HepG2 (cell line): ENCODE results near the gene GPC6. TPM values are rescaled to one million over a fixed set of nuclear protein-coding genes. Genes with fewer than 3 reads are reported as not detected.

Experiments
- ATAC-seq: fragments of 200-7000 bp; cut with Tn5 transposase; 3 replicates; pipeline ENCODE4 v1.9.1; 2020; ENCODE audit warnings: mild to moderate bottlenecking, moderate library complexity
- BruUV-seq: library from RNA; stranded (reverse); fragments of 400-500 nt; replicated peaks from 2 replicates; lab custom pipeline; 2021; lab: Mats Ljungman, UMichigan
- CTCF ChIA-PET: fragments of 300-600 bp; formaldehyde crosslinking; extraction: SDS; loops from one replicate; lab custom pipeline; 2021; ENCODE audit warnings: low total read pairs, inconsistent platforms, low intra/inter-chr PET ratio; lab: Yijun Ruan, JAX
- POLR2A ChIA-PET: fragments of 350-600 bp; sonication (Branson Sonifier 250); formaldehyde crosslinking; loops from one replicate; lab custom pipeline; 2020; ENCODE audit warnings: antibody characterized with exemption, inconsistent platforms; lab: Yijun Ruan, JAX
- DNase-seq: peaks from one replicate; pipeline ENCODE4 v3.0.0-alpha.2; 2015; ENCODE audit warnings: low spot score
- FAIRE-seq: peaks from 3 replicates; lab custom pipeline; 2011; peaks lifted over from hg19 to GRCh38; lab: Jason Lieb, UNC
- H2AFZ ChIP-seq: one replicate; pipeline ENCODE4 v1.6.1; 2011; ENCODE audit warnings: low read length, inconsistent platforms
- H3K27ac ChIP-seq: fragments of 300-600 bp; 3 replicates; pipeline ENCODE4 v1.8.0; 2011; ENCODE audit warnings: mixed run types, mild to moderate bottlenecking, mixed read lengths, low read length, inconsistent platforms; ENCODE audit not compliant: insufficient read depth; ENCODE audit errors: extremely low read length
- H3K27me3 ChIP-seq, 2 experiments: fragments of 200-600 bp in 1 of 2; 2 replicates in 1 of 2; 3 replicates in 1 of 2; pipeline versions ENCODE4 v1.6.0 to v1.8.0; 2011; ENCODE audit warnings: low read length in 2 of 2, mild to moderate bottlenecking in 2 of 2, moderate library complexity in 2 of 2, inconsistent platforms in 1 of 2; ENCODE audit not compliant: insufficient read depth in 2 of 2, control insufficient read depth in 1 of 2
- H3K36me3 ChIP-seq, 2 experiments: fragments of 200-600 bp in 1 of 2; replicated peaks in 1 of 2; 2 replicates in 1 of 2; 3 replicates in 1 of 2; pipeline versions ENCODE4 v1.5.1 to v1.8.0; 2011; ENCODE audit warnings: low read length in 2 of 2, inconsistent platforms in 1 of 2; ENCODE audit not compliant: insufficient read depth in 2 of 2, control insufficient read depth in 1 of 2
- H3K4me1 ChIP-seq: 2 replicates; pipeline ENCODE4 v1.5.1; 2012; ENCODE audit warnings: low read length, inconsistent platforms; ENCODE audit not compliant: insufficient read depth
- H3K4me2 ChIP-seq: 2 replicates; pipeline ENCODE4 v1.6.0; 2011; ENCODE audit warnings: low read depth, low read length, inconsistent platforms
- H3K4me3 ChIP-seq, 3 experiments: fragments of 200-600 bp in 1 of 3; sonication (generic), shearing (Covaris generic) in 1 of 3; replicated peaks in 1 of 3; 2 replicates each; pipeline ENCODE4 v1.5.1; 2011 to 2016; ENCODE audit warnings: low read length in 3 of 3, inconsistent platforms in 2 of 3, low read depth in 2 of 3, mild to moderate bottlenecking in 2 of 3, control low read depth in 1 of 3, mixed read lengths in 1 of 3; ENCODE audit not compliant: insufficient read depth in 1 of 3
- H3K79me2 ChIP-seq: one replicate; pipeline ENCODE4 v1.6.1; 2011; ENCODE audit warnings: low read length, inconsistent platforms; ENCODE audit not compliant: insufficient read depth
- H3K9ac ChIP-seq: 2 replicates; pipeline ENCODE4 v1.6.0; 2011; ENCODE audit warnings: mild to moderate bottlenecking, low read depth, low read length, inconsistent platforms; ENCODE audit not compliant: insufficient read depth
- H3K9me3 ChIP-seq: 2 replicates; pipeline ENCODE4 v1.5.1; 2012; ENCODE audit warnings: mild to moderate bottlenecking, low read length
- H4K20me1 ChIP-seq: 2 replicates; pipeline ENCODE4 v1.6.0; 2011; ENCODE audit warnings: inconsistent platforms, mild to moderate bottlenecking, low read length, moderate library complexity; ENCODE audit not compliant: insufficient read depth
- ASH2L ChIP-seq: fragments of 300-600, 200-600 bp; sonication (generic); IDR thresholded peaks from 2 replicates; pipeline ENCODE4 v1.7.0; 2017; ENCODE audit warnings: low read depth, mild to moderate bottlenecking, moderate library complexity, mixed read lengths, low read length; ENCODE audit not compliant: insufficient read length
- FOXK2 ChIP-seq: fragments of 450-650 bp; IDR thresholded peaks from 2 replicates; pipeline ENCODE4 v1.6.1; 2016
- HDAC6 ChIP-seq: fragments of 200-600 bp; sonication (generic); IDR thresholded peaks from 2 replicates; pipeline ENCODE4 v1.7.0; 2017; ENCODE audit warnings: mild to moderate bottlenecking, antibody characterized with exemption, low read length, low read depth
- HMG20A ChIP-seq: IDR thresholded peaks from 2 replicates; pipeline ENCODE4 v1.6.1; 2016; ENCODE audit warnings: borderline replicate concordance
- IRF9 ChIP-seq: sonication (generic); formaldehyde crosslinking; IDR thresholded peaks from 2 replicates; pipeline ENCODE4 v1.8.0; 2022; ENCODE audit warnings: missing genetic modification reagents, mild to moderate bottlenecking, borderline replicate concordance
- KDM5B ChIP-seq: sonication (generic); formaldehyde crosslinking; IDR thresholded peaks from 2 replicates; pipeline ENCODE4 v1.4.0; 2020; ENCODE audit warnings: missing genetic modification reagents, mild to moderate bottlenecking, borderline replicate concordance
- MAFK ChIP-seq, 2 experiments: IDR thresholded peaks in 1 of 2; conservative IDR thresholded peaks in 1 of 2; 2 replicates each; pipeline ENCODE4 v1.6.1; 2011; ENCODE audit warnings: improper control_type of control experiment in 2 of 2, low read length in 2 of 2
- NAIF1 ChIP-seq: sonication (generic); formaldehyde crosslinking; IDR thresholded peaks from 2 replicates; pipeline ENCODE4 v1.5.0; 2020; ENCODE audit warnings: mild to moderate bottlenecking, missing genetic modification reagents, borderline replicate concordance
- POLR2G ChIP-seq: fragments of 200-400 bp; formaldehyde crosslinking; IDR thresholded peaks from 2 replicates; pipeline ENCODE4 v1.6.1; 2018; ENCODE audit warnings: mild to moderate bottlenecking, low read depth, low read length, moderate library complexity
- PRDM4 ChIP-seq: sonication (generic); formaldehyde crosslinking; IDR thresholded peaks from 2 replicates; pipeline ENCODE4 v1.9.0; 2021; ENCODE audit warnings: missing genetic modification reagents, borderline replicate concordance
- SMAD3 ChIP-seq: sonication (generic); formaldehyde crosslinking; IDR thresholded peaks from 2 replicates; pipeline ENCODE4 v1.4.0; 2020; ENCODE audit warnings: missing genetic modification reagents
- YEATS4 ChIP-seq: sonication (generic); formaldehyde crosslinking; IDR thresholded peaks from 2 replicates; pipeline ENCODE4 v1.4.0; 2020; ENCODE audit warnings: missing genetic modification reagents, borderline replicate concordance
- ZNF263 ChIP-seq: sonication (generic); formaldehyde crosslinking; IDR thresholded peaks from 2 replicates; pipeline ENCODE4 v1.4.0; 2020; ENCODE audit warnings: missing genetic modification reagents
- ZNF362 ChIP-seq: sonication (generic); formaldehyde crosslinking; IDR thresholded peaks from 2 replicates; pipeline ENCODE4 v1.4.0; 2020; ENCODE audit warnings: missing genetic modification reagents, mild to moderate bottlenecking, borderline replicate concordance
- ZNF446 ChIP-seq: sonication (generic); formaldehyde crosslinking; IDR thresholded peaks from 2 replicates; pipeline ENCODE4 v1.5.0; 2020; ENCODE audit warnings: mild to moderate bottlenecking, missing genetic modification reagents
- ZNF558 ChIP-seq: sonication (generic); formaldehyde crosslinking; IDR thresholded peaks from 2 replicates; pipeline ENCODE4 v1.9.0; 2022; ENCODE audit warnings: mild to moderate bottlenecking, missing genetic modification reagents, borderline replicate concordance
- ZNF816 ChIP-seq: sonication (generic); formaldehyde crosslinking; IDR thresholded peaks from 2 replicates; pipeline ENCODE4 v1.8.0; 2022; ENCODE audit warnings: missing genetic modification reagents, mild to moderate bottlenecking, borderline replicate concordance
- in situ Hi-C: cut with HindIII; loops from 2 replicates; pipeline ENCODE4 v1.10.0; 2017; ENCODE audit warnings: low pct_unique_long_range_greater_than_20kb; ENCODE audit not compliant: extremely low pct_ligation_motif_present
- intact Hi-C: fragments of 100-400 bp; cut with micrococcal nuclease; formaldehyde crosslinking; loops from one replicate; pipeline ENCODE4 v1.10.0; 2022; ENCODE audit not compliant: unreplicated experiment
- polyA plus RNA-seq, 8 experiments: library from polyadenylated mRNA; depleted of rRNA in 3 of 8; stranded (reverse) in 7 of 8; unstranded in 1 of 8; fragments of >200 nt; fragmentation: Illumina TruSeq in 4 of 8; extraction: Trizol in 4 of 8; gene quantifications; 2 replicates each; pipeline versions ENCODE4 v1.2.1 to v1.2.3, GENCODE V29; 2011 to 2016; ENCODE audit warnings: low read depth in 4 of 8, missing spikeins in 1 of 8, mixed read lengths in 1 of 8; ENCODE audit not compliant: insufficient read depth in 1 of 8
- total RNA-seq, 5 experiments: library from RNA; depleted of rRNA; stranded (reverse); fragments of >200 nt; fragmentation: Illumina TruSeq; extraction: Trizol; gene quantifications; 2 replicates each; pipeline ENCODE4 v1.2.3, GENCODE V29; 2016; ENCODE audit warnings: low read depth in 1 of 5

Gene GPC6
- total and polyA plus RNA-seq, 2 of the 13 experiments (the other 11 are each of a cell fraction or from before 2014, with no cell fraction given): 24.5 to 33.9 TPM

GRCh38 chr13:93446238-93446637, 219.6 kb downstream of the GPC6 start (continued):
- no peak for TF ChIP-seq HMG20A (CRISPR knock-in tag)
- TF ChIP-seq NAIF1 (CRISPR knock-in tag): no peak
- TF ChIP-seq ASH2L: no peak

- intact Hi-C loops: no loop called here
- POLR2A ChIA-PET: no interaction called here
Measured at GRCh38 chr13:93450191-93450621, 223.6 kb downstream of the GPC6 start.

More at GRCh38 chr13:93450191-93450621, 223.6 kb downstream of the GPC6 start:
- Histone ChIP-seq H3K4me3 (no peak overlapping the region), H3K27me3 (no peaks in the 10 kb centered on the region), H4K20me1 (no peaks in the 10 kb centered on the region), H3K4me1 (no peaks in the 10 kb centered on the region; the same call in 1 of the 2 replicates), H3K4me2 (no peak overlapping the region), H3K9ac (no peak overlapping the region), H3K79me2 (no peaks in the 10 kb centered on the region), H2AFZ (no peak overlapping the region), H3K36me3 (no peaks in the 10 kb centered on the region), H3K9me3 (no peaks in the 10 kb centered on the region), H3K27ac (no peak overlapping the region)
- TF ChIP-seq ZNF263 (CRISPR knock-in tag): no peak
- no peak for TF ChIP-seq ZNF816 (CRISPR knock-in tag)
- no peak for TF ChIP-seq PRDM4 (CRISPR knock-in tag)
- TF ChIP-seq POLR2G: no peak
- no peak for TF ChIP-seq HDAC6
- TF ChIP-seq FOXK2: no peak
- no peak for TF ChIP-seq ZNF558
- no peak for TF ChIP-seq ZNF446 (CRISPR knock-in tag)
- TF ChIP-seq KDM5B (CRISPR knock-in tag): no peak
- no peak for TF ChIP-seq MAFK (conservative IDR thresholded peaks at IDR 0.05 in 1 of 2, IDR thresholded peaks at IDR 0.05 in 1 of 2; ENCODE audit: low read length in 2 of 2)
- TF ChIP-seq IRF9 (CRISPR knock-in tag): no peak
- no peak for TF ChIP-seq YEATS4 (CRISPR knock-in tag)
- TF ChIP-seq ZNF362 (CRISPR knock-in tag): no peak
- TF ChIP-seq SMAD3 (CRISPR knock-in tag): no peak
- BruUV-seq: no TSS peak
- DNase-seq: no peak
- in situ Hi-C loops: no loop called here
- FAIRE-seq: no peak
- CTCF ChIA-PET: no interaction called here
- no peak for ATAC-seq
